MV-4-11 (cell line): Measurements from ENCODE around the gene TKT.

ENCODE experiments used
- DNase-seq: peaks from one replicate; lab custom pipeline; 2025; lab: John Stamatoyannopoulos, UW

The TKT gene

GRCh38 chr3:53239800-53240199, 16.0 kb downstream of the TKT start:
- DNase-seq = no peak

GRCh38 chr3:53238886-53239285, 16.9 kb downstream of the TKT start:
- DNase-seq = no peak

- no peak for DNase-seq
Observed at GRCh38 chr3:53238051-53238850, 17.6 kb downstream of the TKT start.

GRCh38 chr3:53236112-53236841, 19.5 kb downstream of the TKT start:
- peak; percentile 67 for DNase-seq

GRCh38 chr3:53235545-53235944, 20.3 kb downstream of the TKT start:
- DNase-seq = no peak

GRCh38 chr3:53234841-53235232, 21.0 kb downstream of the TKT start:
- no peak for DNase-seq

- no peak for DNase-seq
Observed at GRCh38 chr3:53234130-53234840, 21.5 kb downstream of the TKT start.

- DNase-seq = no peak
Observed at GRCh38 chr3:53232641-53233377, 23.0 kb downstream of the TKT start.

- no peak for DNase-seq
Observed at GRCh38 chr3:53231532-53232511, 24.0 kb downstream of the TKT start.

- no peak for DNase-seq
Observed at GRCh38 chr3:53230789-53231188, 25.0 kb downstream of the TKT start.

GRCh38 chr3:53230041-53230621, 25.7 kb downstream of the TKT start:
- DNase-seq = no peak

GRCh38 chr3:53229606-53230005, 26.2 kb downstream of the TKT start:
- DNase-seq = no peak

- DNase-seq = no peak
Observed at GRCh38 chr3:53229171-53229570, 26.7 kb downstream of the TKT start.

- no peak for DNase-seq
Observed at GRCh38 chr3:53227993-53228885, 27.6 kb downstream of the TKT start.

- no peak for DNase-seq
Observed at GRCh38 chr3:53226841-53227407, 28.9 kb downstream of the TKT start.

- no peak for DNase-seq
Observed at GRCh38 chr3:53226142-53226840, 29.5 kb downstream of the TKT start.

- DNase-seq = no peak
Observed at GRCh38 chr3:53225651-53226050, 30.2 kb downstream of the TKT start.

- DNase-seq = no peak
Observed at GRCh38 chr3:53225181-53225580, 30.6 kb downstream of the TKT start.

- no peak for DNase-seq
Observed at GRCh38 chr3:53224536-53224935, 31.3 kb downstream of the TKT start.
